Measurements from ENCODE around the gene MPRIP. TPM values are rescaled to one million over a fixed set of nuclear protein-coding genes. Genes with fewer than 3 reads are reported as not detected.
"Not testable (repeated sequence)": the region's sequence is repeated elsewhere in the genome, so short reads cannot be mapped to it uniquely, and the experiment has no call there.

Gene MPRIP
- total RNA-seq, 1 donor from 2014 or later = 423 TPM

- not testable (repeated sequence) for DNase-seq (ENCODE audit: low spot score)
Measured at GRCh38 chr17:17013828-17014747, 28.2 kb upstream of the MPRIP start.

GRCh38 chr17:17014748-17015124 is 27.5 kb upstream of the MPRIP start:
- DNase-seq (ENCODE audit: low spot score) = peak; percentile 65

- DNase-seq (ENCODE audit: low spot score) = no peak
Measured at GRCh38 chr17:17015230-17015629, 27.0 kb upstream of the MPRIP start.

DNA sequence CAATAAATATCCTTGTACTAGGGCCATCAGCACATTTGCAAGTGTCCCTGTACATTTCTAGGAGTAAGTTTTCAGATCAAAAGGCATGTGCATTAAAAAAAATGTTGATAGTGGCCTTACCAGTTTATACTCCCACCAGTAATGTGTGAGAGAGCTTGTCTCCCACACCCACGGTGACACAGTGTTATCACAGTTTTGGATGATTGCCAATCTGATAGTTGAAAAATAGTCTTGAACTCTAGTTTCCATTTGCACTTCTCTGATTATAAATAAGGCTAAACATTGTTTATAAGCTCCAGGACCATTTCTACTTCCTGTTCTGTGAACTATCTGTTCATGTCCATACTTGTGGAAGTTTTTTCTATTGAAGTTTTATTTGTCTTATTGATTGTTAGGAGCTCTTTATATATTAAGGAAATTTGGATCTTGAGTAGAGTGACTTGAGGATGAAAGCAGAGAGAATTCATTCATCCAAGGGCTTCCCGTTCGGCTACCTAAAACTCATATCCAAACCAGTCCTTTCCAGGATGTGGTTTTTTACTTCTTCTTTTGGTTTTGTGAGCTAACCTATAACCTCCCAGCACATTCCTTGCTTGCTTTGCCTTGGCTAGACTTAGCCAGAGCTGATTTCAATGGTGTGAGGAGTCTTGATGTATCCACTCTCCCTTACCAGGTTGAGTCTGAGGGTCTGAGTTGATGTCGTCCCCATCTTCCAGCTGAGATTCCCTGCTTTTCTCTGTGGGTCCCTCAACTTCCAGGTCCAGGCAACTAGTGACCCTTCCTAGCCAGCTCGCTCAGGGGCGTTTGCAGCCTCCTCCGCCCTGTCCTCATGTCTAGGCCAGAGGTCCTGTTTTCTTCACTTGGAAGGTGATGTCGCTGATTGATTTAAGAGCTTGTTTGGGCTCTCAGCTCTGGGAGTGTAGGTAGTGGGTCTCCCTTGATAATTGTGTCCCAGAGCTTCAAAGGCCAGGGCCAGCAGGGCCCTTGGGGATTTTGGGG is 25.8 kb upstream of the MPRIP start:
- DNase-seq (ENCODE audit: low spot score) = not testable (repeated sequence)

DNA sequence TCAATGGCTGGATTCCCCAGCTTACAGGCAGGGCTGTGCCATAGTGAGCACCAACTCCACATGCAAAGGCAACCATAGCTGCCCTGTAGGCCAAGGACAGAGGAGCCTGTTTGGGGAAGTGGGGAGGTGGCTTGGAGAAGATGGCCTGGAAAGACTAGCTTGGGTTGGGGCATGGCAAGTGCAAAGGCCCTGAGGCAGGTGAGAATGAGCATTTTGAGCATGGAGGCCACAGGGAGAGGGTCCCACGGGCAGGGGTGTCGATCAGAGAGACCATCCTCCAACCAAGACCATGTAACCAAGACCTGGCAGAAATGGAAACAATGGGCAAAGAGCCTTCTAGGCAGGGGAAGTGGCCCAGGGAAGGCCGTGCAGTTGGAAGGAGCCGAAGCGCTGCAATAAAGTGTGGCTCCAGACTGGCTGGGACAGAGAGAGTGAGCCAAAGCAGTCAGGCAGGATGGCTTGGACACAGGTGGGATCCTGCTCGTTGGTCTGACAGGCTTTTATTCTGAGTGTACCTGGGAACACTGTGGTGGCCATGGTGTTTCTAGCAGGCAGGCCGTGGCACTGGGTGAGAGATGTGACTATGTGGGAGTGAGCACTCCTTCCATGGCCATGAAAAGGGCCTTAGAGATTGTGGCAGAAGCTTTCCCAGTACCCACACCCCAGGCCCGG is 24.8 kb upstream of the MPRIP start:
- no peak for DNase-seq (ENCODE audit: low spot score)

DNA sequence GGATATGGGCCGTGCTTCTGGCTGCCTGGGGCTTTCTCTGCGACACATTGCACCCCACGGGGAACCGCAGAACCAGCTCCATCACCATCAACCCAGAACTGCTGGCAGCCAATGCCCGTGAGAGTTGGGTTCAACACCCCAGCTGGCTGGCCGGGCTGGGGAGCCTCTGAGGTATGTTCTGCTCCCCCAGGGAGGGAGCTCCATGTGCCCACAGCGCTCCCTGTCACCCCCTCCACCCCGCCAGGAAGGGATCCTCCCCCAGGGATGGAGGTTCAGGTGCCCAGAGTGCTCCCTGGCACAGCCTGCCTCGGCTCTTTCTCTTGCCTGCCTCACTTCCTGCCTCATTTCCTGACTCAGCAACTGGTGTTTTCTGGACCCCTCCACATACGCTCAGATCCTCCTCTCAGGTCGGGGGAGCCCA is 24.2 kb upstream of the MPRIP start:
- DNase-seq (ENCODE audit: low spot score) = no peak

DNA sequence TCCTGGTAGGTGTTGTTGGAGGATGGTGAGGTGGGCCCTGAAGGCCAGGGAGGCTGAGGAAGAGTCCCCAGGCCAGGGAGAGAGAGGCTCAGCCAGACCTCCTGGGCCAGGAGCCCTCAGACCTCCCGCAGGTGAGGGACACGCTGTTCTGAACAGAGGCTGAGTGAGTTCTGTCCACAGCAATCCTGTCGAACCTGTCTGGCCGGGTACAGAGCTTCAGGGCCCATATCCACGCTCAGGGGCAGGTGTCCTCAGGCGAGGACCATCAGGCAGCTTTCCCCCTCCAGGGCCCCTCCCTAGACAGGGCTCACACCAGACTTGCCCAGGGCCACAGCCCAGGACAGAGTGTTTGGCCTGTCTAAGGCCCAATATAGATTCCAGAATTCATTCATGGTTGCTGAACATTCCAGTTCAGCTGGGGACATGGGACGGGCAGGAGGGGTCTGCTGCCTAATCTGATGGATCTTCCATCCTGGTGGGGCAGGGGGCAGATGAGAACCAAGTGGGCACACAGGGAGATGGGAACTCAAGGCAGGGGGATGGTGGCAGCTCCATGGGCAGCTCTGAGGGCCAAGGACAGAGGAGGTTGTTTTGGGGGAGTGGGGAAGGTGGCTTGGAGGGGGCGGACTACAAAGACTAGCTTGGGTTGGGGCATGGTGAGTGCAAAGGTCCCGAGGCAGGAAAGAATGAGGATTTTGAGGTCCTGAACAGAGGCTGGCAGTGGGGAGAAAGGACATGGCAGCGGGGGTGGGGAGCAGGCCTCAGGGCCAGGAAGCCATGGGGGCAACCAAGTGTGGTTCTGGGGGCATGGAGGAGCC is 23.4 kb upstream of the MPRIP start:
- peak; percentile 85 for DNase-seq (ENCODE audit: low spot score)

DNA sequence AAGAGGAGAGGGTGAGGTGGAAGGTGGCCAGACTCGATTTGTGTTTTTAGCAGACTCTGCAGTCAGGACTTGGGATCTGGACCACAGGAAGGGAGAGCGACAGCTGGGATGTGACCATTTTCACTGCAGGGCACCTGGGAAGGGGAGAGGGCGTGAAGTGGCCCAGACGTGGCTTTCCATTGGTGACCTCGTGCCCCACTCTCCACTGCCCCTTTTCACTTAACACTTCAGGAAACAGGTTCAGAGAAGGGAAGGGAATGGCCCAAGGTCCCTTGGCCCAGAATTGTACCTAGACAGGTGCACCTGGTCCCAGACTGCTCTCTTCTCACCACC is 22.9 kb upstream of the MPRIP start:
- DNase-seq (ENCODE audit: low spot score) = no peak

DNA sequence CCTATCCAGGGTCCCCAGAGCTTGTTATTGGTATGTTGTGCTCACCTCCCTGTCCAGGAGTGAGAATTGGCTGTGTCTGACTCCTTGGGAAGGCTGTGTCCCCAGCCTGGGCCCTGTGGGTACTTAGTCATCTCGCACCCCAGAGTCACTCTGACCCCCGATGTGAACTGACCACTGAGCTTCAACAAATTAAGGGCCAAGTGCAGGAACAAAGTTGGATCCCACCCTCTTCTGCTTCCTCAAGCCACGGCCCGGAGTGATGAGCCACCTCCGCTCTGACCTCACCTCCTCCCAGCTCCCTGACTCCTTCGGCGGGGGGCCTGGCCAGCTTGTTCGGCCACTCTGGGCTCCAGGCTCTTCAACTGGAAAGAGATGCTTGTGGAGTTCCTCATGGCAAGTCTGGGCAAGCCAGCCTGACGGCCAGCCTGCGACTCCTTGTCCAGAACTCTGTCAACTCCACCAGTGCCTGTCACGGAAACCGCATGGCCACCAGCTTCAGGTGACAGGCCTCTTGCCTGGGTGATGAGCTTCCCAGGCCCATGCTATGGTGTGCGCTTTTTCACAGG is 22.3 kb upstream of the MPRIP start:
- DNase-seq (ENCODE audit: low spot score) = peak; percentile 82

- DNase-seq (ENCODE audit: low spot score) = no peak
Measured at GRCh38 chr17:17020821-17021193, 21.4 kb upstream of the MPRIP start.

DNA sequence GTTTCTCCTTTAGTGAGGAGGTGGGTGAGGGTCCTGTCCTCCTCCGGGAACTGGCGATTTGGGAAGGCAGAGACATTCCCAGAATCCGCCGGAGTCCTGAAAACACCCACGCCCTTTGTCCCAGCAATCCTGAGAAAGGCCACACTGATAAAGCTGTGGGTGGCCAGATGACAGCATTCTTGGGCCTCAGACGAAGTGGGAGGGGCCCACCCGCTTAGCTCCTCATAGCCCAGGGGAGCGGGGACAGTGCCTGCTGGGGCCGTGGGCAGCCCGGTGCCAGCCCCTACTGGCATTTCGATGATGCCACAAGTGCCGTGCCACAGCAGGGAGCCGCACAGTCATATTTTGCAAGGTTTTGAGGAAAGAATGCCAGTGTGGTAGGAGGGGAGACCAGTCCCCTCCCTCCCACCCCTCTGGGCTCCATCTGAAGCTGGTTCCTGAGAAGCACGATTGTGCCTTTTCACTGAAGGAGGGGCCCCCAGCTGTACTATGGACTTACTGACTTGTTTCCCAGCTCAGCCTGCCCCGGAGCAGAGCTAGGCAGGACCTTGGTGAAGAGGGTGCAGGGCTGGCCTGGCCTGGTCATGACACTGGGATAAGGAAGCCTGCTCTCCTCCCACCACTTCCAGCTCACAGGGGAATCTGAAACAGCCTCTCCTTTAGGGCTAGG is 20.9 kb upstream of the MPRIP start:
- no peak for DNase-seq (ENCODE audit: low spot score)

DNA sequence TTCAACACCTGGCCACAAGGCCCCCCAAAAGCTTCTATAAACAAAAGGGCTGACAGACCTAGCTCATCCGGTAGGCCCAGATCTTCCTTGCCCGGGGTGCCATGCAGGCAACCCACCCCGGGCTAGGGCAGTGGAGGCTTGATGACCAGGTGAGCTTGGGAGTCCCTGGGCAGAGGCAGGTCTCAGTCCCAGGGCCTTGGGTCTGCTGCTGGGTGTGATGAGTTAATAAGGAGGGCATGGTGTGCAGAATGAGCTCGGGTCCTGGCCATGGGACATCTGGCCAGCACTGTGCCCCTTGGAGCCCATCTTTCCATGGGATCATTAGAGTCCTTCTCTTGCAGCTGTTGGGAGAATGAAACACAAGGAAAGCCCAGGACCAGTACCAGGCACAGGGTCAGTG is 20.2 kb upstream of the MPRIP start:
- DNase-seq (ENCODE audit: low spot score) = no peak

- no peak for DNase-seq (ENCODE audit: low spot score)
Measured at GRCh38 chr17:17022456-17022855, 19.8 kb upstream of the MPRIP start.

DNA sequence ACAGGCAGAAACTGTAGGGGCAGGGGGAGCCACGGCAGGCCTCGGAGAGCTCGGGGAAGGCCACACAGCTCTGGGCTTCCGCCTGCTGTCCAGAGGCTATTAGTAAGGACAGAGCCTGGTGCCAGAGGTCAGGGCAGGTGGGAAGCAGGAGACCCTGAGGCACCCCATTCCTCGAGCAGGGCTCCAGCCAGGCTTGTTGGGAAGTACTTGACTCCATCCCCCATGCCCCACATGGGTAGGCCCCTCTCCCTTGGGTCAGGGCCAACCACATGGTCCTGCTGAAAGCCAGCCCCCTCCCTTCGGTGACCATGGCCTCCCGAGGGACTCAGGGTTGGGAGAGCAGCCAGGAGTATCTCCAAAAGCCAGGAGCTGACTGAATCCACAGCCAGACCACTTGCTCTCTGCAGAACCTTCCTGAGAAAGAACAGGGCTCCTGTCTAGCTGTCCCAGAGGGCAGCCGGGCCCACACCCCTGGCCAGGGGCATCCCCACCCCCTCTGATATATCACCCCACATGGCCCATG is 17.4 kb upstream of the MPRIP start:
- DNase-seq (ENCODE audit: low spot score) = no peak

GRCh38 chr17:17025621-17026020 is 16.6 kb upstream of the MPRIP start:
- DNase-seq (ENCODE audit: low spot score) = no peak

DNA sequence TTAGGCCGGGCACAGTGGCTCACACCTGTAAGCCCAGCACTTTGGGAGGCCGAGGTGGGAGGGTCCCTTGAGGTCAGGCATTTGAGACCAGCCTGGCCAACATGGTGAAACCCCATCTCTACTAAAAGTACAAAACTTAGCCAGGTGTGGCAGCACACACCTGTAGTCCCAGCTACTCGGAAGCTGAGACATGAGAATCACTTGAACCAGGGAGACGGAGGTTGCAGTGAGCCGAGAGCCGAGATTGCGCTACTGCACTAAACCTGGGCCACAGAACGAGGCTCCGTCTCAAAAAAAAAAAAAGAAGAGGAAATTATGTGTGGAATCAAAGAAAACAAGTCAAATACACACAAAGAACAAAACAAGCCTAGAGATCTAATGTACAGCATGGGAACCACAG is 16.1 kb upstream of the MPRIP start:
- DNase-seq (ENCODE audit: low spot score) = no peak

- DNase-seq (ENCODE audit: low spot score) = no peak
Measured at GRCh38 chr17:17027442-17028058, 14.7 kb upstream of the MPRIP start.

DNA sequence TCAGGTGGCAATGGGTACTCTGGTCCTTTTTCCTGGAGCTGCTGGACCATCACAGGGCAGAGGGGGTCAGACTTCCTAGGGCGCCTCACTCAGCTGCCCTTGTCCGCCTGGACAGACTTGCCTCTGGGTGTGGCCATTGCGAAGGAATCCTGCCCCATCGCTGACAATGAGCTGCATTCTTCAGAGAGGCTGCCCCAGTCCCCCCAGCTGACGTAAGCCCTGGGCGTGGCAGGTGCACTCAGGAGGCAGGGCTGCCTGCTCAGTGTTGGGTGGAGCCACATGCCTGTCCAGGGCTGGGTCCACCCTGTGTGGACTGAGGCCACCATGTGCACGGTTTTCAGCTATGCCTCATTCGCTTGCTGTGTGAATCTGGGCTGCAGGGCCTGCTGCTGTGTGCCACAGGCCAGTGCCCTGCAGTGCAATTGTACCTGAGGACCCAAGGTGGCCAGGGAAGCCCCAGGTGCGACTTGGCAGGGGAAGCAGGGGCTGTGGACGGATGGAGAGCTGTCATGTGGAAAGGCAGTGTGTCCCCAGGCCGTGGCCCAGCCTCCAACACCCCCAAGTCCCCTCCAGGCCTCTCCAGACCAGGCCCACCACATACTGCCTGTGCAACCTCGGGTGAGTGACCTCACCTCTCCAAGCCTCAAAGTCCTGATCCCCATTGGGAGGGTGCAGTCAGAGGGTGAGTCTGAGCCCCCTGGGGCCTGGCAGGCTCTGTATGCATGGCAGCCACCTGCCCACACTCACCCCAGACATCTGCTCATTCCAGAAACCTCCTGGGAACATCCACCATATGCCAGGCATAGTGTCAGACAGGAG is 14.0 kb upstream of the MPRIP start:
- peak; percentile 87 for DNase-seq (ENCODE audit: low spot score)

All from ureter (tissue), 1 donor.